ENCODE data around the gene LAX1.

Gene LAX1

GRCh38 chr1:203765029-203765837, at the start of gene LAX1:
TSS of gene LAX1 (plus strand) at chr1:203765183. CDS start at chr1:203765566, 383 bp downstream.
- DNase-seq (ENCODE audit: low read depth): no peak
- no peak within 1 kb of the TSS for H3K4me3 ChIP-seq (ENCODE audit: low read length)
- TF ChIP-seq, protein P1, sequence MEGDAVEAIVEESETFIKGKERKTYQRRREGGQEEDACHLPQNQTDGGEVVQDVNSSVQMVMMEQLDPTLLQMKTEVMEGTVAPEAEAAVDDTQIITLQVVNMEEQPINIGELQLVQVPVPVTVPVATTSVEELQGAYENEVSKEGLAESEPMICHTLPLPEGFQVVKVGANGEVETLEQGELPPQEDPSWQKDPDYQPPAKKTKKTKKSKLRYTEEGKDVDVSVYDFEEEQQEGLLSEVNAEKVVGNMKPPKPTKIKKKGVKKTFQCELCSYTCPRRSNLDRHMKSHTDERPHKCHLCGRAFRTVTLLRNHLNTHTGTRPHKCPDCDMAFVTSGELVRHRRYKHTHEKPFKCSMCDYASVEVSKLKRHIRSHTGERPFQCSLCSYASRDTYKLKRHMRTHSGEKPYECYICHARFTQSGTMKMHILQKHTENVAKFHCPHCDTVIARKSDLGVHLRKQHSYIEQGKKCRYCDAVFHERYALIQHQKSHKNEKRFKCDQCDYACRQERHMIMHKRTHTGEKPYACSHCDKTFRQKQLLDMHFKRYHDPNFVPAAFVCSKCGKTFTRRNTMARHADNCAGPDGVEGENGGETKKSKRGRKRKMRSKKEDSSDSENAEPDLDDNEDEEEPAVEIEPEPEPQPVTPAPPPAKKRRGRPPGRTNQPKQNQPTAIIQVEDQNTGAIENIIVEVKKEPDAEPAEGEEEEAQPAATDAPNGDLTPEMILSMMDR (conservative IDR thresholded peaks at IDR 0.05; ENCODE audit: low read length): no peak

GRCh38 chr1:203717120-203717519, 47.9 kb upstream of the LAX1 start:
- no peak for DNase-seq (ENCODE audit: low read depth)
- H3K4me3 ChIP-seq (ENCODE audit: low read length): no peak overlapping the region
- TF ChIP-seq, protein P1 (conservative IDR thresholded peaks at IDR 0.05; ENCODE audit: low read length): no peak

DNA sequence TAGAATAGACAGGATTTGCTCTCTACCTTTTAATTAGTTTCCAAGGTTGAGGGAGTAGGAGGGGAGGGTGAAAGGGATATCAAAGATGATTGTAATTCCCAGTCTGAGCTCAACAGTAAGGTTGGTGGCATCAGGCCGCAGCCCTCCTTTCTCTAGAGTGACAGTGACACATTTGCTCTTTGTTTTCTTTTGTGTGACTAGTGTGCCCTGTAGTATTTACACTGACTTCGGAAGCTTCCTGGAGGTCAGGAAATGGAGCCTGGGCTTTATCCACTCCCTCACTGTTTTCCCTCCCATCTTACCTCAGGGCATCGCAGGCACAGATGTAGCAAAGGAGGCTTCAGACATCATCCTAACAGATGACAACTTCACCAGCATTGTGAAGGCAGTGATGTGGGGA, 44.7 kb upstream of the LAX1 start:
- no peak for DNase-seq (ENCODE audit: low read depth)
- TF ChIP-seq, protein P1 (conservative IDR thresholded peaks at IDR 0.05; ENCODE audit: low read length): no peak
- no peak overlapping the region for H3K4me3 ChIP-seq (ENCODE audit: low read length)

- no peak overlapping the region for H3K4me3 ChIP-seq (ENCODE audit: low read length)
- TF ChIP-seq, protein P1 (conservative IDR thresholded peaks at IDR 0.05; ENCODE audit: low read length): no peak
- no peak for DNase-seq (ENCODE audit: low read depth)
Measured at GRCh38 chr1:203722909-203723308, 42.1 kb upstream of the LAX1 start.

- H3K4me3 ChIP-seq (ENCODE audit: low read length): no peak overlapping the region
- TF ChIP-seq, protein P1 (conservative IDR thresholded peaks at IDR 0.05; ENCODE audit: low read length): no peak
- no peak for DNase-seq (ENCODE audit: low read depth)
Measured at GRCh38 chr1:203726417-203726867, 38.5 kb upstream of the LAX1 start.

GRCh38 chr1:203733009-203733863, 31.7 kb upstream of the LAX1 start:
- H3K4me3 ChIP-seq (ENCODE audit: low read length): no peak overlapping the region
- DNase-seq (ENCODE audit: low read depth): no peak
- TF ChIP-seq, protein P1 (conservative IDR thresholded peaks at IDR 0.05; ENCODE audit: low read length): no peak

All from AG10803 (cell line).